Measurements from ENCODE around the gene C1QL3. TPM values are rescaled to one million over a fixed set of nuclear protein-coding genes. Genes with fewer than 3 reads are reported as not detected.

The C1QL3 gene
- not detected in 2 replicates for total RNA-seq
- long read RNA-seq, partial matches to known transcripts, result 0 of 1 reads
- long read RNA-seq, other reads (novel, unspliced or antisense), result 1 of 1 reads

GRCh38 chr10:16521311-16522016, at the start of gene C1QL3:
C1QL3 (minus strand) TSS chr10:16521879; CDS start chr10:16521065, 814 bp downstream.
- H3K9me3 Mint-ChIP-seq, result no peaks in the 10 kb centered on the region
- peaks cover 93% of the 10 kb centered on the region for H3K27me3 Mint-ChIP-seq (ENCODE audit: low read depth)
- no peak for TF ChIP-seq CTCF (conservative IDR thresholded peaks at IDR 0.05)
- peak; percentile 22 for DNase-seq (ENCODE audit: low read depth, low spot score)
- peaks cover 24% of the 10 kb centered on the region for H3K4me1 Mint-ChIP-seq
- no peaks in the 10 kb centered on the region for H3K36me3 Mint-ChIP-seq (ENCODE audit: low read depth)
- H3K4me3 Mint-ChIP-seq, result peak within 1 kb of the TSS; percentile 79
- H3K27ac Mint-ChIP-seq (ENCODE audit: unreplicated experiment), result no peak within 1 kb of the TSS

GRCh38 chr10:16570731-16571130, 49.1 kb upstream of the C1QL3 start:
- Mint-ChIP-seq H3K4me3 (no peak overlapping the region), H3K27me3 (ENCODE audit: low read depth) (peaks cover 33% of the 10 kb centered on the region)
- no peak for TF ChIP-seq CTCF (conservative IDR thresholded peaks at IDR 0.05)

GRCh38 chr10:16566202-16566805, 44.6 kb upstream of the C1QL3 start:
- H3K4me3 Mint-ChIP-seq, result no peak overlapping the region
- H3K9me3 Mint-ChIP-seq, result peaks cover 3% of the 10 kb centered on the region
- DNase-seq (ENCODE audit: low read depth, low spot score), result no peak
- no peak overlapping the region for H3K27ac Mint-ChIP-seq (ENCODE audit: unreplicated experiment)
- H3K36me3 Mint-ChIP-seq (ENCODE audit: low read depth), result no peaks in the 10 kb centered on the region
- no peak for TF ChIP-seq CTCF (conservative IDR thresholded peaks at IDR 0.05)
- H3K27me3 Mint-ChIP-seq (ENCODE audit: low read depth), result peaks cover 21% of the 10 kb centered on the region
- no peaks in the 10 kb centered on the region for H3K4me1 Mint-ChIP-seq

More at GRCh38 chr10:16570731-16571130, 49.1 kb upstream of the C1QL3 start:
- H3K36me3 Mint-ChIP-seq (ENCODE audit: low read depth), result no peaks in the 10 kb centered on the region
- no peaks in the 10 kb centered on the region for H3K9me3 Mint-ChIP-seq
- no peak overlapping the region for H3K27ac Mint-ChIP-seq (ENCODE audit: unreplicated experiment)
- H3K4me1 Mint-ChIP-seq, result no peaks in the 10 kb centered on the region
- no peak for DNase-seq (ENCODE audit: low read depth, low spot score)

GRCh38 chr10:16565604-16566003, 43.9 kb upstream of the C1QL3 start:
- H3K4me3 Mint-ChIP-seq, result no peak overlapping the region
- H3K4me1 Mint-ChIP-seq, result no peaks in the 10 kb centered on the region
- TF ChIP-seq CTCF (conservative IDR thresholded peaks at IDR 0.05), result no peak
- H3K36me3 Mint-ChIP-seq (ENCODE audit: low read depth), result no peaks in the 10 kb centered on the region
- H3K9me3 Mint-ChIP-seq, result peaks cover 3% of the 10 kb centered on the region
- peaks cover 16% of the 10 kb centered on the region for H3K27me3 Mint-ChIP-seq (ENCODE audit: low read depth)
- DNase-seq (ENCODE audit: low read depth, low spot score), result no peak
- H3K27ac Mint-ChIP-seq (ENCODE audit: unreplicated experiment), result no peak overlapping the region

- no peak for DNase-seq (ENCODE audit: low read depth, low spot score)
- TF ChIP-seq CTCF (conservative IDR thresholded peaks at IDR 0.05), result no peak
- H3K9me3 Mint-ChIP-seq, result peaks cover 3% of the 10 kb centered on the region
- H3K27me3 Mint-ChIP-seq (ENCODE audit: low read depth), result peaks cover 24% of the 10 kb centered on the region
- H3K36me3 Mint-ChIP-seq (ENCODE audit: low read depth), result no peaks in the 10 kb centered on the region
- H3K4me3 Mint-ChIP-seq, result no peak overlapping the region
- H3K4me1 Mint-ChIP-seq, result no peaks in the 10 kb centered on the region
- no peak overlapping the region for H3K27ac Mint-ChIP-seq (ENCODE audit: unreplicated experiment)
Measured at GRCh38 chr10:16562891-16563290, 41.2 kb upstream of the C1QL3 start.
